Activated CD8-positive, alpha-beta T cell treated with anti-CD3 and anti-CD28 coated beads for 36 hours (primary cell): Measurements from ENCODE around the gene CPEB2. TPM values are rescaled to one million over a fixed set of nuclear protein-coding genes. Genes with fewer than 3 reads are reported as not detected.

Source experiments
- ATAC-seq: fragments of 200-7000 bp; cut with Tn5 transposase; one replicate; pipeline ENCODE4 v1.10.0; 2021; ENCODE audit warnings: mild to moderate bottlenecking, moderate library complexity
- CTCF ChIA-PET: fragments of 350-600 bp; sonication (Branson Sonifier 250); formaldehyde crosslinking; loops from one replicate; lab custom pipeline; 2021; ENCODE audit warnings: antibody characterized with exemption; lab: Charles Lee
- POLR2A ChIA-PET: fragments of 350-600 bp; sonication (Branson Sonifier 250); formaldehyde crosslinking; loops from one replicate; lab custom pipeline; 2021; ENCODE audit warnings: antibody characterized with exemption; lab: Charles Lee
- DNase-seq: peaks from one replicate; pipeline ENCODE4 v3.0.0-alpha.2; 2020
- H3K27ac Mint-ChIP-seq: one replicate; pipeline ENCODE4 v1.8.0; 2021; ENCODE audit warnings: mild to moderate bottlenecking, mixed read lengths
- H3K27me3 Mint-ChIP-seq: one replicate; pipeline ENCODE4 v1.8.0; 2021; ENCODE audit warnings: mixed read lengths
- H3K36me3 Mint-ChIP-seq: one replicate; pipeline ENCODE4 v1.8.0; 2021; ENCODE audit warnings: low read depth, mixed read lengths
- H3K4me1 Mint-ChIP-seq: one replicate; pipeline ENCODE4 v1.8.0; 2021; ENCODE audit warnings: low read depth, mixed read lengths
- H3K4me3 Mint-ChIP-seq: one replicate; pipeline ENCODE4 v1.8.0; 2021; ENCODE audit warnings: mild to moderate bottlenecking, moderate library complexity, mixed read lengths
- H3K9me3 Mint-ChIP-seq: one replicate; pipeline ENCODE4 v1.8.0; 2021; ENCODE audit warnings: mixed read lengths
- CTCF ChIP-seq: fragments of 200-600 bp; IDR thresholded peaks from one replicate; pipeline ENCODE4 v1.8.0; 2022; ENCODE audit warnings: antibody characterized with exemption, mild to moderate bottlenecking
- intact Hi-C: fragments of 100-400 bp; cut with micrococcal nuclease; formaldehyde crosslinking; loops from one replicate; pipeline ENCODE4 v1.10.0; 2022
- total RNA-seq, 2 experiments: library from RNA; stranded (reverse); gene quantifications; one replicate each; pipeline ENCODE4 v1.2.3, GENCODE V29; 2021

The CPEB2 gene
- total RNA-seq, 2 experiments from 2014 or later: 4.1 to 5.3 TPM

GRCh38 chr4:14990484-14990883 is 11.8 kb upstream of the CPEB2 start:
- Mint-ChIP-seq H3K27me3 (peaks cover 7% of the 10 kb centered on the region), H3K4me1 (peaks cover 6% of the 10 kb centered on the region), H3K4me3 (no peak overlapping the region), H3K27ac (no peak overlapping the region), H3K9me3 (no peaks in the 10 kb centered on the region), H3K36me3 (no peaks in the 10 kb centered on the region)
- POLR2A ChIA-PET: interaction anchor here (0.6 kb wide), 1 partner anchor 419 kb away, joined by 3 read pairs; no protein-coding TSS in a partner anchor
- intact Hi-C loops: no loop called here
- no peak for ATAC-seq
- CTCF ChIA-PET: no interaction called here
- no peak for TF ChIP-seq CTCF
- DNase-seq: no peak

- no peaks in the 10 kb centered on the region for H3K36me3 Mint-ChIP-seq
- H3K27me3 Mint-ChIP-seq: peaks cover 2% of the 10 kb centered on the region
- no peaks in the 10 kb centered on the region for H3K9me3 Mint-ChIP-seq
- TF ChIP-seq CTCF: no peak
- ChIA-PET CTCF (no interaction called here), POLR2A (no interaction called here)
- no peak for DNase-seq
- H3K4me1 Mint-ChIP-seq: peaks cover 6% of the 10 kb centered on the region
- intact Hi-C loops: no loop called here
- no peak overlapping the region for H3K27ac Mint-ChIP-seq
- no peak overlapping the region for H3K4me3 Mint-ChIP-seq
- no peak for ATAC-seq
Observed at GRCh38 chr4:14994242-14994641, 8.0 kb upstream of the CPEB2 start.

- intact Hi-C loops: loop anchor here (5.0 to 10.0 kb wide), 4 partner anchors 77 to 1347 kb away; partner anchors contain the start of gene FBXL5
- Mint-ChIP-seq H3K36me3 (no peaks in the 10 kb centered on the region), H3K4me1 (peaks cover 12% of the 10 kb centered on the region), H3K9me3 (no peaks in the 10 kb centered on the region), H3K27me3 (no peaks in the 10 kb centered on the region), H3K4me3 (peak overlapping the region; percentile 81), H3K27ac (peak overlapping the region; percentile 95)
- ATAC-seq: peak; percentile 34
- no peak for TF ChIP-seq CTCF
- ChIA-PET POLR2A (interaction anchor here (0.8 to 1.0 kb wide), 3 partner anchors 9 to 653 kb away, joined by 3 to 5 read pairs (median 3); no protein-coding TSS in a partner anchor), CTCF (interaction anchor here (1.4 to 2.1 kb wide), 2 partner anchors 9 to 126 kb away, joined by 3 to 5 read pairs; no protein-coding TSS in a partner anchor)
- peak; percentile 69 for DNase-seq
Observed at GRCh38 chr4:15001248-15001868, 923 bp upstream of the CPEB2 start.

GRCh38 chr4:15002659-15003400 is 549 bp downstream of the CPEB2 start:
- Mint-ChIP-seq H3K27me3 (no peaks in the 10 kb centered on the region), H3K36me3 (no peaks in the 10 kb centered on the region), H3K9me3 (no peaks in the 10 kb centered on the region), H3K4me1 (peaks cover 13% of the 10 kb centered on the region), H3K4me3 (peak overlapping the region; percentile 81), H3K27ac (peak overlapping the region; percentile 94)
- ChIA-PET POLR2A (interaction anchor here (0.6 to 1.0 kb wide), 3 partner anchors 25 to 777 kb away, joined by 3 to 4 read pairs (median 3); no protein-coding TSS in a partner anchor), CTCF (interaction anchor here (0.7 to 2.3 kb wide), 4 partner anchors 12 to 1349 kb away, joined by 3 to 6 read pairs (median 3); no protein-coding TSS in a partner anchor)
- intact Hi-C loops: loop anchor here (5.0 to 10.0 kb wide), 4 partner anchors 78 to 1348 kb away; partner anchors contain the start of gene FBXL5
- TF ChIP-seq CTCF: no peak
- ATAC-seq: peak; percentile 31
- peak; percentile 76 for DNase-seq
